LHCN-M2 (cell line): Measurements from ENCODE around the gene SGCD. TPM values are rescaled to one million over a fixed set of nuclear protein-coding genes. Genes with fewer than 3 reads are reported as not detected.
A peak's percentile ranks its signal among the peaks of the same experiment; 100 is the strongest.

ENCODE experiments used
- DNase-seq: peaks from one replicate; pipeline ENCODE4 v3.0.0-alpha.2; 2012; ENCODE audit warnings: low read depth
- total RNA-seq: library from RNA; depleted of rRNA; stranded (reverse); fragments of >200 nt; gene quantifications from 2 replicates; pipeline ENCODE4 v1.2.3, GENCODE V29; 2014

SGCD gene
- total RNA-seq, 1 experiment from 2014 or later: 22.4 TPM

GRCh38 chr5:156505101-156505500 is 178.1 kb downstream of the SGCD start:
- no peak for DNase-seq

DNA sequence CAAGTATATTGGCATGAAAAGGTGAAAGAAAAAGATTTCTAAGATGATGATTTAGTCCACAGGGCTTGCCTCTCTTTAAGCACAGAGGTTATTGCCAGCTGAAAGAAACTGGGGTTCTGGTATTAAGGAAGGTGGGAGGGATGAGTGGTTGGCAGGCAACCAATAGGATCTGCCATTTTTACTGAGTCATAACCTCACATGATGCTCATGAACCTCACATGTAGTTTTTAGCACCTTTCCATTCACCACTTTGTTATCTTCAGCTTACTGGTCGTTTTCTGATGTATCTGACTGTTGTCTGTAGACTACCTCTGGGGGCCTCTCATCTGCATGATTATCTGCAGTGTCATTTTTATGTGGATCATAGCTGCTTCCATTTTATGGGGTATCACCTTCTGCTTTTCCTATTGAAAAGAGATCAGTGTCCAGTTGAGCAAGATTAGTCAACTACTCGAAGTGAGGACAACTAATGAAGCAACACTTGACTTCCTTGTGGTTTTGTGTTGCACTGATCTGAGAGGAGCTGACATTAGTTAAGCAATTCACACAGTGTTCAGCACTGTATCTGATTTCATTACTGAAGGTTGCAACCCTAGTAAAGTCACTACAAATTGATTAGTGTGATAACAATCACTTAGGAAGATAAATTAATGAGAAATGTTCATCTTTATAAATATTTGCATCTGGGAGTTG is 186.3 kb downstream of the SGCD start:
- DNase-seq: peak; percentile 40

GRCh38 chr5:156515121-156515520 is 188.2 kb downstream of the SGCD start:
- no peak for DNase-seq

- DNase-seq: no peak
These were observed 188.9 kb downstream of the SGCD start for GRCh38 chr5:156515803-156516360.

- no peak for DNase-seq
These were observed 195.9 kb downstream of the SGCD start for GRCh38 chr5:156522651-156523529.

DNA sequence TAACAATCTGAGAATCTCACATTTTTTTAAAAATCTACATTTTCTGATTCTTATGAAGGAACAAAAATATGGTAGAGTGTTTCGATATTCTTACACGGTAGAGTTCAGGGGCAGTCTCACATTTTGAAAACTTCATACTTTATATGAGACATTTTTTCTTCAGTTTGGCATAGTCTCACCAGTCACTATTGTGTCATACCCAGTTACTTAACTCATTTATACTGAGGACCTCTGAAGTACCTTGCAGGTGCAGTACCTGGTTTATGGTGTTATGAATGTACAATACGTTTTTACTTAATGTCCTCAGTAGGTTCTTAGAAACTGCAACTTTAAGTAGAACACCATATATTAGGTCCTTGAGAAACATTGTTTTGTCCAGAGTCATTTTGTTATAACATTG is 196.6 kb downstream of the SGCD start:
- DNase-seq: no peak

DNA sequence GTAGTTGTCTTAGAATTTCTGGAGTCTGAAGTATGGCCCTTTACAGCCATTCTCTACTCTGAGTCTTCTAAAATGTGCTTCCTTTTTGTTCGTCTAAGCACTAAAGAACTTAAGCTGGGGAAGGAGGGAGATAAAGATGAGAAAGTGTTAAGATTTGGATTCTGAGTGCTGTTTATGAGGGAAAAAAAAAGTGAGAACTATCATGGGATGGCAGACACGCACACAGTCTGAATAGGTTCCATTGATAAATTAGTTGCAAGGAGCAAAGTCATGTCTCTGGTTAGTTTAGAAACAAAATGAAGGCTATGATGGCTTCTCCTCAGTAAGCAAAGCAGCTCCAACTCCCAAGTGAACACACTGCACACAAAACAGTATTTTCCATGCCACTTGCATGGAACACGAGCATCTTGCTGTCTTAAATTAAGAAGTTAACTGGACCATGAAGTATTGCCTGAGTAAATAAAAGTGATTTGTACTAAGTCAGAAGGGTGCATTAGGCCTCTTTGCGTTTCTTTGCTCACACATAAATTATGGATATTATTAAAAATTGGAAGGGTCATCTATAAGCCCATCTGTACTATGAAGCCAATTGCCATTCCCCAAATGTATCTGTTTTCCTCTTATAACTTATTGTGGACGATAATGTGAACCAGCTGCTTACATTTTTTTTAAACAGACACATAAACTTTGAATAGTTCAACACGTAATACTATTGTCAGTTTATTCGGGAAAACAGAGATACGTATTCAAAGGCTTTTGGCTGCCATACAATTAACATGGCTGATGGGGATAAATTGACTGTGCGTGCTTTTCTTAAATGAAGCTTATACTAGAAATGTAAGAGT is 199.3 kb downstream of the SGCD start:
- no peak for DNase-seq

DNA sequence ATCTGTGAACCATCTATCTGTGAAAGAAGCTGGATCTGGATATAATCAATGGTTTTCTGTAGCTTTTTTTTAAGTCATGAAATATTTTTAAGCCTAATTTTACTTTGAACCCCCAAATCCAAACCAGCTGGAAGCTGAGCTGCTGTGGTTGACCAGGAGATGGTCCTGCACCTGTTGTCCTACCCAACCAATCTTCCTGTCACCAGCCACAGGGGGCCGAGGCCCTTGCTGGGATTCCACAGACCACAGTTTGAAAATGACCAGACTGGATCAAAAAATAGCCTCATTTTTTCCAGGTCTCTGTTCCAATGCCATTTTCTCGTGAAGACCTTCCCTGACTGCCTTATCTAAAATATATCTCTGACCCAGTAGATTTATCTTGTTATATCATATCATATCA is 200.6 kb downstream of the SGCD start:
- peak; percentile 52 for DNase-seq

- DNase-seq: peak; percentile 50
These were observed 201.7 kb downstream of the SGCD start for GRCh38 chr5:156528673-156529072.

- DNase-seq: peak; percentile 41
These were observed 202.9 kb downstream of the SGCD start for GRCh38 chr5:156529892-156530291.

DNA sequence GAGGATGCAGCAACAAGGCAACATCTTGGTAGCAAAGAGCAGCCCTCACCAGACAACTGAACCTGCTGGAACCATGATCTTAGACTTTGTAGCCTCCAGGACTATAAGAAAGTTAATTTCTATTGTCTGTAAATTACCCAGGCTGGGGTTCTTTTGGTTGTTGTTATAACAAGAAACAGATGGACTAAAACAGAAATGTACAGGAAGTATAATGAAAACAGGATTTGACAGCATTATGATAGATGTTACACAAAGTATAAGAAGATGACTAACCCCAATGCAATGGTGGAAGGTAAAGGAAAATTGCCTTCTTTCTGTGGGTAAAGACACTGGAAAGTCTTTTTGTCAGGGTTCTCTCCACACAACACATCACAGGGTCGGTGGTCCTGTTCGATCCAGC is 204.2 kb downstream of the SGCD start:
- DNase-seq: no peak

DNA sequence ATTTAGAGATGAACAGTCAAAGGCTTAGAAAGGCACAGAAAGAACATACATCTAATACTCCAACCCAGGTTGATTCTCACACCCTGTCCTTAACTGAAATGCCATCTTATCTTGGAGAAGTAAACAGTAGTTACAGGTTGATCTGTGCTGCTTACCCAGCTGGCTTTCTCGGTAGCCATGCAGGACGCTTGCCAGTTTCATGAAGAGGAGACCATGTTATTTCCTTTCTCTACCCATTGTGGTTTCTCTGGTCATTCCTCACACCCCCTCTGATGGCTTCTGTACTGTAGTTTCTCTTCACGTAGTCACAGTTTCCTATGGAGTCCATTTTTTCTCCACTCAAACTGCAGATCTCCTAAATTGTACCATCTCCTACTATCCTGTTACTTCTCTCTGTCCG is 206.0 kb downstream of the SGCD start:
- DNase-seq: no peak

DNA sequence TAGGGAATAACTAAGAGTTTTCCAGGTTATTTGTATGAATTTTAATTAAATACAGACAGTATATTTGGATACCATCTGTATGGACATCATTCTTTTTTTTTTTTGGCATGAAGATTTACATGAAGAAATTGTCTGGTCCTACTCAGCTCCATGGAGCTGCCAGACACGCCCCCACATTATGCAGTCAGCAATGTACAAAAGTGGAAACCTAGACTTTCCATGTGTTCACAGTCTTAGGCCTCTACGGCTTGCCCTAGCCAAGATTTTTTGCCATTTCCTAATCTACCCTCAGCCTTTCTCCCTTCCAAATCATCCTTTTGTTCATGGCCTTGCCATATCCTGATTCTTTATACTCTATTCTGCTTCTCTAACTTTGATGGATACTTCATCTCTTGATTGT is 207.1 kb downstream of the SGCD start:
- no peak for DNase-seq

DNA sequence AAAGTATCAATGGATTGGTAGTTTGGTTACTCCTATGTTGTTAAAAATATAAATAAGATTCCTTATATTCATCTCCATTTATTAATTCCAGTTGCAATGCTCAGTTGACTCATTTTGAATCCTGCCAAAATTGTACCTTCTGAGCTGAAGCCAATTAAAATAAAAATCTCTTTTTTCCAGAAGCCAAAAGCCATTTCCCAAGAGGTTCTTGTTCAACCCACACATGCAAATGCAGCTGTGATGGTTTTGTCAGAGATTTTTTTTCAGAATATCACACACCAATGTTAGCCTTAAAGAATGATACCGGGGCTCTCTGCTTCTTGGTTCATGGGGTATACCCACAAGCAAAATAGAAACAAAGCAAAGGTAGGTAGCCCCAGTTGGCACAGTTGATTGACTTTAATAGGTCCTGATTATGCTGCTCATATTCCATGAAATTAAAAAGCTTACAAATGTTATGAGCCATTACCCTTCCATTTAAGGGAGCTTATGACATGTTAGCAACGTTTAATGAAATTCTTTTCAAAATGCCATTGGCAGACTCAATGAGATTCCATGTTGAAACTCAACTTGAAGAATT is 208.0 kb downstream of the SGCD start:
- peak; percentile 77 for DNase-seq

DNA sequence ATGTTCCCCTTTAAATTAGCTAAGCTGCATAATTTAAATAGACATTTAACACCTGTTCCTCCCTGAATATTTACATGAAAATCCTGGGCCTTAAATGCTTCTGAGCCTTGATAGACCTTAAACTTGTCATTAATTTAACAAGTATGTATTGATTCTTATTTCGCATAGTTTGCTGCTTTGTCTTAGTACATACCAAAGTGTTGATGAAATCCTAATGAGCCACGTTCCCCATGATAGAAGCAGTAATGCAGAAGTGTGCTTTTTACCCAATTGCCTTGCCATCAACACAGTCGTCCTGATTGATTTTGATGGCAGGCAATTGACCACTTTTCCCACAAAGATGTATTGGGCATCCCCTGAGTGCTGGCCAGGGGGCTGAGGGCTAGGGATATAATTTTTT is 213.5 kb downstream of the SGCD start:
- no peak for DNase-seq

- DNase-seq: no peak
These were observed 214.6 kb downstream of the SGCD start for GRCh38 chr5:156541582-156541981.

- no peak for DNase-seq
These were observed 216.6 kb downstream of the SGCD start for GRCh38 chr5:156543348-156544145.

DNA sequence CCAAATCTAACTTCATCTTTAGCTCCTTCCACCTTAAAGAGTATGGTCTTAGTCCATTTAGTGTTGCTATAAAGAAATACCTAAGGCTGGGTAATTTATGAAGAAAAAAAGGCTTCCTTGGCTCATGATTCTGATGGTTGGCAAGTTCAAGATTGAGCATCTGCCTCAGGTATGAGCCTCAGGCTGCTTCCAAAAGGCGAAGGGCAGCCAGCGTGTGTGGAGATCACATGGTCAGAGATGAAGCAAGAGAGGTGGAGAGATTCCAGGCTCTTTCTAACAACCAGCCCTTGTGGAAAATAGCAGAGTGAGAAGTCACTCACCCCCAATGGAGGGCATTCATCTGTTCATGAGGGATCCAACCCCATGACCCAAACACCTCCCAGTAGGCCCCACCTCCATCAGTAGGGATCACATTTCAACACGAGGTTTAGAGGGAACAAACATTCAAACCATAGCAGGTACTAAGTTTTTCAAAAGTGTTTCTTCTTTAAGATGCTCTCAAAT is 225.9 kb downstream of the SGCD start:
- DNase-seq: no peak

DNA sequence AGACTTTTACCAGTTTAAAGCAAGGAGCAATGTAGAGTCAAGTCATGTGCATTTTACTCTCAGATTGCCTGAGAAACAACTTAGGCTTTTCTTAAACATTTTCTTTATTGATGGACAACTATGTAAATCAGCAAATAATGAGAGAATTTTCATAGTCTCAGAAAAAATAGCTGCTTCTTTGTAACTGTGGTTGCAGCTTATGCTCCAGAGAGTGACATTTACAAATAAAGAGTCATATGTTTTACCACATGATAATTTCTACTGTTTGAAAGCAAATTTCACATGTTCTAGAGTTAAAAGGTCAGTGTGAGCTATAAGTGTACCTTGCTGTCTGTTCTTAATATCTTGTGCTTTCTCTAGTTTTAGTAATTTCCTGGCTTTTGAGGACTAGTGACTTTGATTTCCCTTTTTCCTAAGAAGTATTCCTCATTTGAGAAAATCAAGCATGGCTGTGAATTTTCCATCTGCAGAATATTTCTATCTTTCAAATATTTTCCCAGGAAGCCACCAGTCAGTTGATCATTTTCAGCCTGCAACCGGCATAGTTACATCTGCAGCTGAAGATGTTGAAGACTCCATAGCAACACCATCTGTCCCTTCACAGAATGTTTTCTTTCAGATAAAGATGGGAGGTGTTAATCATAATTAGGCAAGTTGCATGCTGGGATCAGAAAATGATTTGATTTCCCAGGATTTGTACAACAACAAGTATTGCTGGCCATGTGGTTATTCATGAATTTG is 229.9 kb downstream of the SGCD start:
- no peak for DNase-seq

DNA sequence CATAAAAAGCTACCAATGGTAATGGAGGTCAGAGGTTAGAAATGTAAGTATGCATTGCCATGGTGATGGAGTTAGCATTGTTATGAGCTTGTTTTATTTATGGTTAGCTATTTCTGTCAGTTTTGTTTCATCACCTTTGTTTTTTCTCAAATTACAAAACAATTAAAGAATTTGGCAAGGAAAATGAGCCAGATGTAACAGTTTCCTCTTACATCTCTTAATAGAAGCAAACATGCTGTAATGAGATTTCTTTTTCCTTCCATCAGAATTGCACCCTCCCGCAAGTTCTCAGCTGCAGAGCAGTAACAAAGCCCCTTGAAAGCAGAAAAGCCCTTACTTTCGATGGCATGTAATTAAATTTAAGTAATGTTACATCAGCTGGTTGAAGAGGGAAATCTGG is 233.0 kb downstream of the SGCD start:
- DNase-seq: peak; percentile 12
